NT2/D1 (cell line): ENCODE results near the gene MAP3K6.
"Not testable (repeated sequence)": the region's sequence is repeated elsewhere in the genome, so short reads cannot be mapped to it uniquely, and the experiment has no call there.

Source experiments
- DNase-seq: peaks from one replicate; pipeline ENCODE4 v3.0.0-alpha.2; 2011; ENCODE audit warnings: low read depth, low spot score
- H3K27me3 ChIP-seq: 2 replicates; pipeline ENCODE4 v1.6.0; 2011; ENCODE audit warnings: mild to moderate bottlenecking; ENCODE audit not compliant: insufficient read length, insufficient read depth
- H3K36me3 ChIP-seq: 2 replicates; pipeline ENCODE4 v1.6.1; 2011; ENCODE audit warnings: mild to moderate bottlenecking, low read length, mixed read lengths; ENCODE audit not compliant: insufficient read depth, insufficient read length
- H3K4me1 ChIP-seq: 2 replicates; pipeline ENCODE4 v1.5.1; 2011; ENCODE audit not compliant: insufficient read depth, insufficient read length
- H3K4me3 ChIP-seq: 2 replicates; pipeline ENCODE4 v1.5.1; 2011; ENCODE audit warnings: low read depth; ENCODE audit not compliant: insufficient read length
- H3K9ac ChIP-seq: 2 replicates; pipeline ENCODE4 v1.6.0; 2011; ENCODE audit warnings: low read depth; ENCODE audit not compliant: insufficient read length
- H3K9me3 ChIP-seq: 2 replicates; pipeline ENCODE4 v1.5.1; 2011; ENCODE audit warnings: mild to moderate bottlenecking, low read length; ENCODE audit not compliant: insufficient read depth
- SUZ12 ChIP-seq: IDR thresholded peaks from 2 replicates; pipeline ENCODE4 v1.6.1; 2011; ENCODE audit not compliant: insufficient read length, insufficient read depth; ENCODE audit errors: extremely low read depth
- YY1 ChIP-seq: IDR thresholded peaks from 2 replicates; pipeline ENCODE4 v1.6.1; 2011; ENCODE audit not compliant: insufficient read length, insufficient read depth
- ZNF274 ChIP-seq: IDR thresholded peaks from 2 replicates; pipeline ENCODE4 v1.6.1; 2011; ENCODE audit warnings: mild to moderate bottlenecking, low read depth, low read length

MAP3K6 gene

DNA sequence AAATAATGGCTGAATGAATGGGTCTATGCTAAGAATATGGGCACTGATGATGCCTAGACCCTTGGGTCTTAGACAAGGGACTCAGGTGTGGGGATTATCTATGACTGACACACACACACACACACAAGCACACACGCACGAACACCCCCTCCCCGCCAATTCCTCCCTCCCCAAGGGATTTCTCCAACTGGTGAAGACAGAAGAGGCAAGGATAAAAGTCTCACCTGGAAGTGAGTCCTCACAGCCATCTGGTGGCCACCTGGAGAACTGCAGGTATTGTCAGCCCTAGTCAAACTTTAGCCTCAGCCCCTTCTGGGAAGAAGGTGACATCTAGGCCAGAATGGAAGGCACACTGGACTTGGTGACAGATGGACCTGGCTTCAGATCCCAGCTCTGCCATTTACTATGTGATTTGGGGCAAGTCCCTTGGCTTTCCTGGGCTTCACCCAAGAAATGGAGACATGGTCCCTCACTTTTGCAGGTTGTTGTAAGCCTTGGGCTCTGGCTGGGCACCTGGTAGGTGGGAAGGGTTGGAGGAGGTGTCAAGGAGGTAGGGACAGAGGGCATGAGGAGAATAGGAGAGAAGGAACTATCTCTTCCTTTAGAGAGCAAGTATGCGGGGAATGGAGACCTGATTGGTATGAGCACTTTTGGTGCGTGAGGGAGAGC lies 21.7 kb upstream of the MAP3K6 start:
- no peak for TF ChIP-seq ZNF274
- TF ChIP-seq SUZ12: no peak
- no peak for TF ChIP-seq YY1
- Histone ChIP-seq H3K4me3 (no peak overlapping the region), H3K9ac (no peak overlapping the region), H3K4me1 (peaks cover 20% of the 10 kb centered on the region), H3K9me3 (no peaks in the 10 kb centered on the region), H3K36me3 (no peaks in the 10 kb centered on the region), H3K27me3 (peaks cover 12% of the 10 kb centered on the region)
- DNase-seq: no peak

DNA sequence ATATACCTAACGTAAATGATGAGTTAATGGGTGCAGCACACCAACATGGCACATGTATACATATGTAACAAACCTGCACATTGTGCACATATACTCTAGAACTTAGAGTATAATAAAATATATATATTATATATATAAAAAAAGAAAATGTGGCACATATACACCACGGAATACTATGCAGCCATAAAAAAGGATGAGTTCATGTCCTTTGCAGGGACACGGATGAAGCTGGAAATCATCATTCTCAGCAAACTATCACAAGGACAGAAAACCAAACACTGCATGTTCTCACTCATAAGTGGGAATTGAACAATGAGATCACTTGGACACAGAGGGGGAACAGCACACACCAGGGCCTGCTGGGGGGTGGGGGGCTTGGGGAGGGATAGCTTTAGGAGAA lies 18.0 kb upstream of the MAP3K6 start:
- not testable (repeated sequence) for H3K9me3 ChIP-seq, DNase-seq, H3K9ac ChIP-seq, H3K4me1 ChIP-seq, H3K36me3 ChIP-seq, H3K4me3 ChIP-seq
- peaks cover 27% of the 10 kb centered on the region for H3K27me3 ChIP-seq

DNA sequence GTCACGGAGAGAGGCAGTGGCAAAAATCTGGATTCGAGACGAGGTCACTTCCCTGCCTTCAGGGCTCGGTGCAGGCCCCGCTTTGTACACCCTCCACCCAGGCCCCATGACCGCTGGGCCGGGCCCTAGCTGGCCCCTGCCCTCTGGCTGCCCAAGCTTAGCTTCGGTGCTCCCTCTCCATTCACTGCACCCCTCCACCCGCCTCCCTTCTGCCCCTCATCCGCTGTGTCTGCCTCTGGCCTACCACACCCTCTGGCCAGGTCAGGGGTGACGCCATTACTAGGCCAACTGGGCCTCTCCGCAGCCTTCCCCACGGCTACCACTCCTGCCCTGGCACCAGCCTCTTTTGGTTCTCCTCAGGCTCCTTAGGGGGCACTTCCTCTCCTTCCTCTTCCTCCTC lies 16.9 kb upstream of the MAP3K6 start:
- Histone ChIP-seq H3K9me3 (no peaks in the 10 kb centered on the region), H3K36me3 (no peaks in the 10 kb centered on the region), H3K4me1 (peaks cover 17% of the 10 kb centered on the region), H3K27me3 (peaks cover 27% of the 10 kb centered on the region), H3K4me3 (no peak overlapping the region), H3K9ac (no peak overlapping the region)
- DNase-seq: no peak
- TF ChIP-seq ZNF274 (no peak), YY1 (no peak), SUZ12 (no peak)

DNA sequence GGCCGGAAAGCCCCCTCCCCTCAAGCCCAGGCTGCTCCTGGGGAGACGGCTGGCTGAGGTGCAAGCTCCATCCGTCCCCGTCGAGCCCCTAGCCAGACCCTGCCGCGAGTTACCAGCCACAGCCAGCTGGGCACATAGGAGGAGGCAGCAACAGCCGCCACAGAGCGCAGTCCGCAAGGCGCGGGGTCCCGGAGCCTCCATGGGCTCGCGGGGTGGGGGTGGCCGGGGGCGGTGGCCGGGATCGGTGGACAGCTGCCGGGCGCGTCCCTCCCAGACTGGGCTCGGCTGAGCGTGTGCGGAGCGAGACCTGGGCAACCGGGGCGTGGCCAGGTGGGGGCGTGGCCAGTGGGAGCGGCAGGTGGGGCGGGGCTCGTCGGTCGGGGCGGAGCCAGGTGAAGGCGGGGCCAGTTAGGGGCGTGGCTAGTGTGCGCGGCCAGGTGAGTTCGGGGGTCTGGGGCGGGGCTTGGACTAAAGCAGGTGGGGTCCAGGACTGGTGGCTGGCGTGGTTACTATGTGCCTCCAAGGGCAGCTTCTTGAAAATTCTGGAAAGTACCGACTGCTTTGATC lies 16.4 kb upstream of the MAP3K6 start, which contains the start of gene CD164L2:
Gene CD164L2 (minus strand): TSS at position 295 of the 567 bp plus-strand sequence. CDS start 94 bp downstream, at position 201.
- H3K4me3 ChIP-seq: peak within 1 kb of the TSS; percentile 49
- peak within 1 kb of the TSS; percentile 86 for H3K9ac ChIP-seq
- no peak for DNase-seq
- peaks cover 14% of the 10 kb centered on the region for H3K4me1 ChIP-seq
- H3K27me3 ChIP-seq: peaks cover 27% of the 10 kb centered on the region
- no peak for TF ChIP-seq YY1
- no peak for TF ChIP-seq ZNF274
- TF ChIP-seq SUZ12: no peak
- H3K9me3 ChIP-seq: no peaks in the 10 kb centered on the region
- H3K36me3 ChIP-seq: no peaks in the 10 kb centered on the region

DNA sequence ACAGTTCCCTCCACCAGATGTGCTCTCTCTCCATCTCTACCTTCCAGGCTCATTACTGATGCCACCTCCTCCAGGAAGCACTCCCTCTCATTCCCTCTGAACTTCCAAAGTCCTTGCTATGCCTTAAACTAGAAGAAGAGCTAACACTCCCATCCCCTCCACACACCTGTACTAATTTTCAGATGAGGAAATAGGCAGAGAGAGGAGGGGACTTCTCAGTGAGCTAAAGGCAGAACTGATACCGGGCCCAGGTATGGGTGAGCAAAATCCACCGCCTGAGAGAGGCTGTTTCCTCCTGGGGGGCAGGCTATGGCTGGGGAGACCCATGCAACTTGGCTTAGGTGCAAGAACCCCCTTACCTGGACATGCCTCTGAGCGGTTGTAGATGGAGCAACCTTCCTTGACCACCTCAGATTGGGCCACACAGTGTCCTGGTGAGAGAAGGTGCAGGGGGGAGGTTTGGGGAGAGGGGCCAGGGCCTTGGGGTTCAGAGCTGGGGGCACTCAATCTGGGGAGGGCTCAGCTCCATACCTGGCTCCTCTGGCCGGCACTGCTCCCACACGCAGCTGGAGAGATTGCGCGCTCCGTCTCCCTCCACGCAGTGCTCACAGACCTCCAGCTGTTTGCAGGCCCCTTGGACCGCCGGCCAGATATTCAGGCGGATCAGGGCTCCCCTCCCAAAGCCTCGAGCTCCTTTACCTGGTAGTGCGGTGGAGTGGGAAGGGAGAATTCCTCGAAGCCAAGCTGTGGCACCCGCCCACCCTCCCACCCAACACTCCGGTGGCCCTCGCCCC lies 15.4 kb upstream of the MAP3K6 start:
- DNase-seq: no peak
- Histone ChIP-seq H3K4me3 (peak overlapping the region; percentile 49), H3K36me3 (no peaks in the 10 kb centered on the region), H3K27me3 (peaks cover 27% of the 10 kb centered on the region), H3K9me3 (no peaks in the 10 kb centered on the region), H3K9ac (peak overlapping the region; percentile 86), H3K4me1 (peaks cover 14% of the 10 kb centered on the region)
- TF ChIP-seq SUZ12 (no peak), YY1 (no peak), ZNF274 (no peak)

DNA sequence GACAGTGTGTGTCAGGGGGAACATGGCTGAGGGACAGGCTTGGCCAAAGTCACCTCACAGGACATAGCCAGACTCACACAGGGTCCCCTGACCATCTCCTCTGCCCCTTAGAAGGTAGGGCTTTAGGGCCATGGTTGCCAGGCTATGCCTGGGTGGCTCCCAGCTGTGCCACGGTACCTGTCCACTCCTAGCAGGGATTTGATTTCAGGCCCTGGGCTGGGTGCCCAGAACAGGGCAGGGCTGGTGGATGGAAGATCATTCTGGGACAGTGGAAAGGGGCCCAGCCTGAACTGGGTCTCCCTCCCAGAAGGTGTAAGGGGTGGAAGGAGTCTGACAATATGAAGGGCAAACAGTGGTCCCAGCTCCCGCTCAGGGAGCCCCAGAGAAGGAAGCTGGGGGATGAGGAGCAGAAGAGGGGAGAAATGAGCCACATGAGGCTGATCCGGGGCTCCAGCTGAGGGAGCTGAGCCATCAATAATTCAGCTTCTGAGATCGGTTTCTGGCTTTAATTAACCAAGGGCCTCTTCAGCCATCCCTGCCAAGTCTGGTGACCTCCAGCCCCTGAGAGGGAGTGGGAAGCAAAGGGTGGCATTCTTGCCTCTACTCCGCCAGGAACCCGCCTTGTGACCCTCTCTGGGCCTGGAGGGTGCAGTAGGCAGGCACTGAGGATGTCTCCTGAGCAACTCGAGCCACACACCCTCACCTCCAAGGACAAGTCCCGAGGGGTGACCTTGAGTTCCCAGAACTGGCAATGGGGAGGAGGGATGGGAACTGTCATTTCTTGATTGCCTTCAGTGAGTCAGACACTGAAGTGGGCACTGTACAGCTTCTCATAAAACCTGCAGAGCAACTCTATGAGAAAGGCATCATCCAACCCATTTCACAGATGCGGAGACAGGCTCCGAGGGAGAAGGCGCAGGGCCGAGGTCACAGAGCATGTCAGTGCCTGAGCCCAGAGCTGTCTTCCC lies 14.3 kb upstream of the MAP3K6 start:
- no peak for TF ChIP-seq YY1
- no peak overlapping the region for H3K4me3 ChIP-seq
- H3K9me3 ChIP-seq: no peaks in the 10 kb centered on the region
- H3K9ac ChIP-seq: no peak overlapping the region
- peaks cover 14% of the 10 kb centered on the region for H3K4me1 ChIP-seq
- DNase-seq: no peak
- H3K27me3 ChIP-seq: peaks cover 27% of the 10 kb centered on the region
- H3K36me3 ChIP-seq: no peaks in the 10 kb centered on the region

DNA sequence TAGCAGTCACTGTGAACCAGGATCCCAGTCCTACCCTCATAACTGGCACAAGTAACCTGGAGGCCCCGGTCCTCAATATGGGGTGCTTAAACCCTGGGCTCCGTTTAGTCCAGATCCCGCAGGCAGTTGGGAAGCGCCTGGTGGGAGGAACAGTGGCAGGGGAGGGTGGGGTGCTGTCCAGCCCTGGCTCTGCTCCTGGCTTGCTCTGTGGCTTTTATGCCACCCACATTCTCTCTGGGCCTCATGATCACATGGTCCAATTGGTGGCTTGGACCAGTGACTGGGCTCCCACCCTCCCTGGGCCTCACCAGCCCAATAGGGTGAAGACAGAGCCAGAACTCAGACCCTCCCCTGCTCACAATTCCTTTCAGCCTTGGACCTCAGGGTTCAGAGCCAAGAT lies 13.5 kb upstream of the MAP3K6 start:
- DNase-seq: no peak
- Histone ChIP-seq H3K36me3 (no peaks in the 10 kb centered on the region), H3K27me3 (peaks cover 27% of the 10 kb centered on the region), H3K4me3 (no peak overlapping the region), H3K9ac (no peak overlapping the region), H3K4me1 (peaks cover 14% of the 10 kb centered on the region), H3K9me3 (no peaks in the 10 kb centered on the region)
- TF ChIP-seq ZNF274 (no peak), SUZ12 (no peak), YY1 (no peak)
